WTC11 (cell line): ENCODE measurements around the gene ITGA3. TPM values are rescaled to one million over a fixed set of nuclear protein-coding genes. Genes with fewer than 3 reads are reported as not detected.

Source experiments
- ATAC-seq: fragments of 200-7000 bp; cut with Tn5 transposase; 2 replicates; pipeline ENCODE4 v1.10.0; 2021; ENCODE audit warnings: mild to moderate bottlenecking, moderate library complexity
- CTCF ChIA-PET: fragments of 300-600 bp; sonication (Branson Sonifier 250); formaldehyde crosslinking; loops from one replicate; lab custom pipeline; 2021; ENCODE audit warnings: antibody characterized with exemption; lab: Charles Lee
- POLR2A ChIA-PET: fragments of 350-600 bp; sonication (Branson Sonifier 250); formaldehyde crosslinking; loops from one replicate; lab custom pipeline; 2021; ENCODE audit warnings: antibody characterized with exemption; lab: Charles Lee
- DNase-seq: peaks from one replicate; pipeline ENCODE4 v3.0.0; 2021; ENCODE audit warnings: low spot score
- H3K27ac Mint-ChIP-seq: 2 replicates; pipeline ENCODE4 v1.8.0; 2021; ENCODE audit warnings: mixed read lengths
- H3K27me3 Mint-ChIP-seq: 2 replicates; pipeline ENCODE4 v1.8.0; 2021; ENCODE audit warnings: low read depth, mild to moderate bottlenecking, moderate library complexity, mixed read lengths
- H3K36me3 Mint-ChIP-seq: 2 replicates; pipeline ENCODE4 v1.8.0; 2021; ENCODE audit warnings: mixed read lengths
- H3K4me1 Mint-ChIP-seq: 2 replicates; pipeline ENCODE4 v1.8.0; 2022; ENCODE audit warnings: mixed read lengths
- H3K4me3 Mint-ChIP-seq: 2 replicates; pipeline ENCODE4 v1.8.0; 2021; ENCODE audit warnings: mild to moderate bottlenecking, moderate library complexity, mixed read lengths
- H3K9me3 Mint-ChIP-seq: 2 replicates; pipeline ENCODE4 v1.8.0; 2021; ENCODE audit warnings: mixed read lengths
- ATF1 ChIP-seq: sonication (generic); formaldehyde crosslinking; IDR thresholded peaks from 2 replicates; pipeline ENCODE4 v1.8.1; 2023; ENCODE audit warnings: mild to moderate bottlenecking, moderate library complexity, missing genetic modification reagents
- CREM ChIP-seq: sonication (generic); formaldehyde crosslinking; IDR thresholded peaks from 2 replicates; pipeline ENCODE4 v1.8.1; 2022; ENCODE audit warnings: mild to moderate bottlenecking, missing genetic modification reagents, moderate library complexity
- E2F1 ChIP-seq: sonication (generic); formaldehyde crosslinking; IDR thresholded peaks from 2 replicates; pipeline ENCODE4 v1.8.0; 2022; ENCODE audit warnings: mild to moderate bottlenecking, missing genetic modification reagents
- E2F4 ChIP-seq: sonication (generic); formaldehyde crosslinking; IDR thresholded peaks from 2 replicates; pipeline ENCODE4 v1.8.1; 2022; ENCODE audit warnings: low read depth, mild to moderate bottlenecking, moderate library complexity, missing genetic modification reagents, borderline replicate concordance
- EMX1 ChIP-seq: fragments of 250-450 bp; sonication (Bioruptor Pico); IDR thresholded peaks from 2 replicates; pipeline ENCODE4 v1.8.0; 2021; ENCODE audit warnings: mild to moderate bottlenecking
- GABPB1 ChIP-seq: sonication (generic); formaldehyde crosslinking; IDR thresholded peaks from 2 replicates; pipeline ENCODE4 v1.8.1; 2023; ENCODE audit warnings: mild to moderate bottlenecking, missing genetic modification reagents
- GTF2I ChIP-seq: fragments of 250-450 bp; sonication (Bioruptor Pico); conservative IDR thresholded peaks from 2 replicates; pipeline ENCODE4 v1.4.0; 2021; ENCODE audit warnings: mild to moderate bottlenecking
- HMGA2 ChIP-seq: fragments of 250-450 bp; sonication (Bioruptor Pico); IDR thresholded peaks from 2 replicates; pipeline ENCODE4 v1.4.0; 2021; ENCODE audit warnings: mild to moderate bottlenecking, moderate library complexity
- IRF2 ChIP-seq: sonication (generic); formaldehyde crosslinking; IDR thresholded peaks from 2 replicates; pipeline ENCODE4 v1.8.0; 2022; ENCODE audit warnings: low read depth, missing genetic modification reagents, borderline replicate concordance
- MXD4 ChIP-seq: fragments of 250-450 bp; sonication (Bioruptor Pico); IDR thresholded peaks from 2 replicates; pipeline ENCODE4 v1.8.0; 2021; ENCODE audit warnings: mild to moderate bottlenecking, moderate library complexity, borderline replicate concordance
- MYBL2 ChIP-seq: sonication (generic); formaldehyde crosslinking; IDR thresholded peaks from 2 replicates; pipeline ENCODE4 v1.8.1; 2023; ENCODE audit warnings: mild to moderate bottlenecking, moderate library complexity, missing genetic modification reagents
- NFATC4 ChIP-seq: fragments of 250-450 bp; sonication (Bioruptor Pico); IDR thresholded peaks from 2 replicates; pipeline ENCODE4 v1.9.0; 2021; ENCODE audit warnings: mild to moderate bottlenecking
- NR2C2 ChIP-seq: sonication (generic); formaldehyde crosslinking; IDR thresholded peaks from 2 replicates; pipeline ENCODE4 v1.8.0; 2022; ENCODE audit warnings: mild to moderate bottlenecking, missing genetic modification reagents
- SMAD3 ChIP-seq: sonication (generic); formaldehyde crosslinking; IDR thresholded peaks from 2 replicates; pipeline ENCODE4 v1.8.0; 2022; ENCODE audit warnings: missing genetic modification reagents, mild to moderate bottlenecking, borderline replicate concordance
- SP1 ChIP-seq: sonication (generic); formaldehyde crosslinking; conservative IDR thresholded peaks from 2 replicates; pipeline ENCODE4 v1.8.1; 2022; ENCODE audit warnings: missing genetic modification reagents
- TP53 ChIP-seq: sonication (generic); formaldehyde crosslinking; IDR thresholded peaks from 2 replicates; pipeline ENCODE4 v1.8.1; 2023; ENCODE audit warnings: mild to moderate bottlenecking, missing genetic modification reagents
- ZNF317 ChIP-seq: sonication (generic); formaldehyde crosslinking; IDR thresholded peaks from 2 replicates; pipeline ENCODE4 v1.8.1; 2023; ENCODE audit warnings: low read depth, mild to moderate bottlenecking, moderate library complexity, missing genetic modification reagents, borderline replicate concordance
- ZNF671 ChIP-seq: fragments of 250-450 bp; sonication (Bioruptor Pico); IDR thresholded peaks from 2 replicates; pipeline ENCODE4 v1.8.0; 2021; ENCODE audit warnings: mild to moderate bottlenecking
- ZSCAN18 ChIP-seq: fragments of 250-450 bp; sonication (Bioruptor Pico); IDR thresholded peaks from 2 replicates; pipeline ENCODE4 v2.1.2; 2022; ENCODE audit warnings: mild to moderate bottlenecking, moderate library complexity
- total RNA-seq: library from RNA; stranded (reverse); gene quantifications from 3 replicates; pipeline ENCODE4 v1.2.3, GENCODE V29; 2021
- TF ChIP-seq, protein P1 (sequence below): fragments of 250-450 bp; sonication (Bioruptor Pico); IDR thresholded peaks from 2 replicates; pipeline ENCODE4 v1.8.0; 2021; ENCODE audit warnings: mild to moderate bottlenecking
- TF ChIP-seq, protein P2 (sequence below): sonication (generic); formaldehyde crosslinking; IDR thresholded peaks from 2 replicates; pipeline ENCODE4 v1.8.0; 2022; ENCODE audit warnings: mild to moderate bottlenecking, missing genetic modification reagents
- TF ChIP-seq, protein P3 (sequence below): sonication (generic); formaldehyde crosslinking; conservative IDR thresholded peaks from 2 replicates; pipeline ENCODE4 v1.8.1; 2023; ENCODE audit warnings: mild to moderate bottlenecking, low read depth, missing genetic modification reagents, moderate library complexity

ITGA3 gene
- total RNA-seq, 1 experiment from 2014 or later: 35.3 TPM

GRCh38 chr17:50106393-50107131, 50.7 kb downstream of the ITGA3 start:
- Mint-ChIP-seq H3K27me3 (no peaks in the 10 kb centered on the region), H3K9me3 (no peaks in the 10 kb centered on the region), H3K27ac (no peak overlapping the region), H3K36me3 (no peaks in the 10 kb centered on the region), H3K4me1 (peaks cover 7% of the 10 kb centered on the region), H3K4me3 (no peak overlapping the region)
- POLR2A ChIA-PET: no interaction called here
- no peak for DNase-seq
- no peak for ATAC-seq
- TF ChIP-seq NR2C2 (CRISPR knock-in tag): no peak
- no peak for TF ChIP-seq E2F1
- TF ChIP-seq ZSCAN18 (CRISPR knock-in tag): no peak
- TF ChIP-seq, protein P1, sequence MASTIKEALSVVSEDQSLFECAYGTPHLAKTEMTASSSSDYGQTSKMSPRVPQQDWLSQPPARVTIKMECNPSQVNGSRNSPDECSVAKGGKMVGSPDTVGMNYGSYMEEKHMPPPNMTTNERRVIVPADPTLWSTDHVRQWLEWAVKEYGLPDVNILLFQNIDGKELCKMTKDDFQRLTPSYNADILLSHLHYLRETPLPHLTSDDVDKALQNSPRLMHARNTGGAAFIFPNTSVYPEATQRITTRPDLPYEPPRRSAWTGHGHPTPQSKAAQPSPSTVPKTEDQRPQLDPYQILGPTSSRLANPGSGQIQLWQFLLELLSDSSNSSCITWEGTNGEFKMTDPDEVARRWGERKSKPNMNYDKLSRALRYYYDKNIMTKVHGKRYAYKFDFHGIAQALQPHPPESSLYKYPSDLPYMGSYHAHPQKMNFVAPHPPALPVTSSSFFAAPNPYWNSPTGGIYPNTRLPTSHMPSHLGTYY (CRISPR knock-in tag): no peak
- no peak for TF ChIP-seq E2F4 (CRISPR knock-in tag)
- no peak for TF ChIP-seq CREM (CRISPR knock-in tag)
- TF ChIP-seq MXD4 (CRISPR knock-in tag): no peak
- TF ChIP-seq ZNF671 (CRISPR knock-in tag): no peak
- no peak for TF ChIP-seq NFATC4 (CRISPR knock-in tag)
- TF ChIP-seq SP1 (CRISPR knock-in tag): no peak
- no peak for TF ChIP-seq MYBL2 (CRISPR knock-in tag)
- TF ChIP-seq ZNF317 (CRISPR knock-in tag): no peak
- TF ChIP-seq, protein P2, sequence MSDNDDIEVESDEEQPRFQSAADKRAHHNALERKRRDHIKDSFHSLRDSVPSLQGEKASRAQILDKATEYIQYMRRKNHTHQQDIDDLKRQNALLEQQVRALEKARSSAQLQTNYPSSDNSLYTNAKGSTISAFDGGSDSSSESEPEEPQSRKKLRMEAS: no peak
- CTCF ChIA-PET: interaction anchor here (1.5 kb wide), 1 partner anchor 12 kb away, joined by 5 read pairs; no protein-coding TSS in a partner anchor

DNA sequence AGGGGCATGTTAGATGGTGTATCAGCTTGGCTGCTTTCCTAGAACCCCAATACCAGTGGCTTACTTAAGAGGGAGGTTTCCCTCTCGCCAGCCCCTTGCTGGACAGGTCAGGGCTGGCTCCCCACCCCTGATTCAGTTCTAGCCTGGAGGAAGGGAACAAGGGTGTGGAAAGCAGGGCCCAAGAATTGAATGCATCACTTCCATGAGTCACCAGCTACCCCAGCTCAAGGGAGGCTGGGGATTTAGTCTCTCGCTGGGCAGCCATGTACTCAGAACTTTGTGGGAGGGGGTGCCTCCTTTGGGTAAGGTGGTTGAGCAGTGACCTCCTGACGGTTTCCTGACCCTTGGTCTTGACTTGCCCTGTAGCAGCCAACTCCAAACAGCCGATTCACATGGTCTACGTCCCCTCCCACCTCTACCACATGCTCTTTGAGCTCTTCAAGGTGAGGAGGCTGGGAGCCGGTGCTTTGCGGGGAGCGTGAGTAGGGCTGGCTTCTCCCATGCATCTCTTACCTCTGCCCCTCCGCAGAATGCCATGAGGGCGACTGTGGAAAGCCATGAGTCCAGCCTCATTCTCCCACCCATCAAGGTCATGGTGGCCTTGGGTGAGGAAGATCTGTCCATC, 52.0 kb downstream of the ITGA3 start:
- no peaks in the 10 kb centered on the region for H3K36me3 Mint-ChIP-seq
- ATAC-seq (no peak), DNase-seq (no peak)
- no peaks in the 10 kb centered on the region for H3K27me3 Mint-ChIP-seq
- ChIA-PET POLR2A (interaction anchor here (0.6 kb wide), 1 partner anchor 24 kb away, joined by 6 read pairs; no protein-coding TSS in a partner anchor), CTCF (interaction anchor here (1.2 to 8.4 kb wide), 5 partner anchors 9 to 53 kb away, joined by 3 to 118 read pairs (median 3); partner anchors contain the start of gene PDK2)
- peaks cover 4% of the 10 kb centered on the region; the same call in 1 of the 2 replicates for H3K4me1 Mint-ChIP-seq
- H3K27ac Mint-ChIP-seq: no peak overlapping the region
- H3K4me3 Mint-ChIP-seq: no peak overlapping the region
- no peaks in the 10 kb centered on the region for H3K9me3 Mint-ChIP-seq
- no peak for TF ChIP-seq SMAD3 (CRISPR knock-in tag)
- TF ChIP-seq, protein P3, sequence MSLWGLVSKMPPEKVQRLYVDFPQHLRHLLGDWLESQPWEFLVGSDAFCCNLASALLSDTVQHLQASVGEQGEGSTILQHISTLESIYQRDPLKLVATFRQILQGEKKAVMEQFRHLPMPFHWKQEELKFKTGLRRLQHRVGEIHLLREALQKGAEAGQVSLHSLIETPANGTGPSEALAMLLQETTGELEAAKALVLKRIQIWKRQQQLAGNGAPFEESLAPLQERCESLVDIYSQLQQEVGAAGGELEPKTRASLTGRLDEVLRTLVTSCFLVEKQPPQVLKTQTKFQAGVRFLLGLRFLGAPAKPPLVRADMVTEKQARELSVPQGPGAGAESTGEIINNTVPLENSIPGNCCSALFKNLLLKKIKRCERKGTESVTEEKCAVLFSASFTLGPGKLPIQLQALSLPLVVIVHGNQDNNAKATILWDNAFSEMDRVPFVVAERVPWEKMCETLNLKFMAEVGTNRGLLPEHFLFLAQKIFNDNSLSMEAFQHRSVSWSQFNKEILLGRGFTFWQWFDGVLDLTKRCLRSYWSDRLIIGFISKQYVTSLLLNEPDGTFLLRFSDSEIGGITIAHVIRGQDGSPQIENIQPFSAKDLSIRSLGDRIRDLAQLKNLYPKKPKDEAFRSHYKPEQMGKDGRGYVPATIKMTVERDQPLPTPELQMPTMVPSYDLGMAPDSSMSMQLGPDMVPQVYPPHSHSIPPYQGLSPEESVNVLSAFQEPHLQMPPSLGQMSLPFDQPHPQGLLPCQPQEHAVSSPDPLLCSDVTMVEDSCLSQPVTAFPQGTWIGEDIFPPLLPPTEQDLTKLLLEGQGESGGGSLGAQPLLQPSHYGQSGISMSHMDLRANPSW (CRISPR knock-in tag): no peak
- no peak for TF ChIP-seq ATF1 (CRISPR knock-in tag)
- TF ChIP-seq GABPB1 (CRISPR knock-in tag): no peak
- TF ChIP-seq IRF2 (CRISPR knock-in tag): no peak
- no peak for TF ChIP-seq TP53 (CRISPR knock-in tag)
- no peak for TF ChIP-seq CREM (CRISPR knock-in tag)
- no peak for TF ChIP-seq EMX1 (CRISPR knock-in tag)
- TF ChIP-seq HMGA2 (CRISPR knock-in tag): no peak
- TF ChIP-seq GTF2I (CRISPR knock-in tag): no peak
- no peak for TF ChIP-seq SP1 (CRISPR knock-in tag)
